Neural progenitor cell (in vitro differentiated cells): Measurements from ENCODE around the gene LRRC49. TPM values are rescaled to one million over a fixed set of nuclear protein-coding genes. Genes with fewer than 3 reads are reported as not detected.

Experiments
- DNase-seq: peaks from one replicate; pipeline ENCODE4 v3.0.0-alpha.2; 2016; ENCODE audit warnings: low spot score
- H2AFZ ChIP-seq: fragments of 200-600 bp; sonication (generic); replicated peaks from 2 replicates; pipeline ENCODE4 v1.6.1; 2016; ENCODE audit warnings: antibody characterized with exemption
- H3F3A ChIP-seq: fragments of 200-600 bp; sonication (generic); 2 replicates; pipeline ENCODE4 v1.6.1; 2016; ENCODE audit warnings: antibody characterized with exemption, low read depth
- H3K27ac ChIP-seq: fragments of 200-600 bp; sonication (generic); 2 replicates; pipeline ENCODE4 v1.5.1; 2016; ENCODE audit warnings: mild to moderate bottlenecking
- H3K27me3 ChIP-seq: fragments of 200-600 bp; sonication (generic); 2 replicates; pipeline ENCODE4 v1.6.1; 2016; ENCODE audit warnings: mild to moderate bottlenecking, moderate library complexity
- H3K36me3 ChIP-seq: fragments of 200-600 bp; sonication (generic); 2 replicates; pipeline ENCODE4 v1.5.1; 2016
- H3K4me1 ChIP-seq: fragments of 200-600 bp; sonication (generic); 2 replicates; pipeline ENCODE4 v1.6.1; 2016; ENCODE audit warnings: mixed run types
- H3K4me2 ChIP-seq: fragments of 200-600 bp; sonication (generic); 2 replicates; pipeline ENCODE4 v1.6.1; 2016
- H3K4me3 ChIP-seq: fragments of 200-600 bp; sonication (generic); 2 replicates; pipeline ENCODE4 v1.5.1; 2016
- H3K79me2 ChIP-seq: fragments of 200-600 bp; sonication (generic); 2 replicates; pipeline ENCODE4 v1.6.1; 2016; ENCODE audit warnings: low read depth
- H3K9ac ChIP-seq: fragments of 200-600 bp; sonication (generic); 2 replicates; pipeline ENCODE4 v1.6.1; 2016
- H3K9me3 ChIP-seq: fragments of 200-600 bp; sonication (generic); 2 replicates; pipeline ENCODE4 v1.5.1; 2016; ENCODE audit warnings: low read depth
- H4K20me1 ChIP-seq: fragments of 200-600 bp; sonication (generic); 2 replicates; pipeline ENCODE4 v1.6.1; 2016; ENCODE audit warnings: low read depth
- H3K27ac Mint-ChIP-seq: 3 replicates; pipeline ENCODE4 v1.8.0; 2021; ENCODE audit warnings: mixed read lengths
- H3K27me3 Mint-ChIP-seq: 2 replicates; pipeline ENCODE4 v1.8.0; 2022; ENCODE audit warnings: low read depth, mild to moderate bottlenecking, inconsistent platforms, moderate library complexity, mixed read lengths; ENCODE audit not compliant: insufficient read depth
- H3K36me3 Mint-ChIP-seq: 3 replicates; pipeline ENCODE4 v1.8.0; 2021; ENCODE audit warnings: mixed read lengths
- H3K4me1 Mint-ChIP-seq: 3 replicates; pipeline ENCODE4 v1.8.0; 2021; ENCODE audit warnings: mixed read lengths
- H3K4me3 Mint-ChIP-seq: 3 replicates; pipeline ENCODE4 v1.8.0; 2021; ENCODE audit warnings: mild to moderate bottlenecking, moderate library complexity, mixed read lengths
- H3K9me3 Mint-ChIP-seq: 3 replicates; pipeline ENCODE4 v1.8.0; 2020; ENCODE audit warnings: mixed read lengths
- EZH2 ChIP-seq: fragments of 200-600 bp; sonication (generic); IDR thresholded peaks from 2 replicates; pipeline ENCODE4 v1.6.1; 2017; ENCODE audit warnings: antibody characterized with exemption, mild to moderate bottlenecking, moderate library complexity
- EZH2phosphoT487 ChIP-seq: fragments of 200-600 bp; sonication (generic); IDR thresholded peaks from 2 replicates; pipeline ENCODE4 v1.6.1; 2017; ENCODE audit warnings: antibody characterized with exemption
- total RNA-seq: library from RNA; depleted of rRNA; stranded (reverse); fragments of >200 nt; gene quantifications from 2 replicates; pipeline ENCODE4 v1.2.3, GENCODE V29; 2015; ENCODE audit warnings: low replicate concordance
- TF ChIP-seq, protein P1 (sequence below): fragments of 200-600 bp; sonication (generic); IDR thresholded peaks from 2 replicates; pipeline ENCODE4 v1.5.1; 2017; ENCODE audit warnings: antibody characterized with exemption, mild to moderate bottlenecking

The LRRC49 gene
- total RNA-seq, 1 donor from 2014 or later = 62.4 TPM

DNA sequence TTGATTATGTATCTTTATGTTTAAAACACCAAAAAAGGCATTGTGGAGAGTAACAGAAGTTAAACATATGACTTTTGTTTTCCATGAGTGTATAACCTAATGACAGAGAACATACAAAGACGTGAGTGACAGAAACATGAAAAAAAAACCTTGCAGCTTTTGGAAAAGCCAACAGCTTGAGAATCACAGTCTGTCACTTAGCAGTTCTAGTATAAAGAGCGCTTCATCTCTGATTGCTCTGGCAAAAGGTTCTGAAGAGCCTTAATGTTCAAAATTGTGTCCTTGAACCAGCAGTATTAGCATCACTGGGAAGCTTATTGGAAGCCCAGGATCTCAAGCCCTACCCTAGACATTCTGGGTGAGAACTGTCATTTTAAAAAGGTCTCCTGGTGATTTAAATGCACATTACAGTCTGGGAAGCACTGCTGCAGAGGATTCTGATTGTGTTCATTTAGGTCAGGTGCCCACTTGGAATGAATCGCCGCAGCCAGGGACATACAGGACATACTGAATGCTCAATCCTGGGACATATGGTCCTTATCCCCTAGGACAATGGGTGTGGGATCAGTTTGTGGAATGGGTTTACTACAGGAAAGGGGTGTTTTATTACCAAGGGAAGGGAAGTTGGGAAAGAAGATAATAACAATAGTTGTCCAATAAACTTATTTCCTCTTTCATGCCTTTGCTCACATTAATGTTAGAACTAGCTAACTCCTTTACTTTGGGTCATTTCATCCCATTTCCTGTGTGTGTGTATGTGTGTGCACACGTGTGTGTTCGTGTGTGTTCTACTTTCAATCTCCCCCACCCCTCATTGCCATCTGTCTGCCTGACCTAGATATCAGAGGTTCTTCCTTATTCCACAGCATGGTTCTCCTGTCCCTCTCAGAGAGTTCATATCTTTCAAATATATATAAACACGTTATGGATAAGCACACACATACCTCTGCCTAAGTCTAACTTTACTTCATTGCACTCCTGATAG is 55.0 kb downstream of the LRRC49 start:
- H3K9me3 Mint-ChIP-seq = peaks cover 13% of the 10 kb centered on the region
- TF ChIP-seq EZH2phosphoT487 = no peak
- TF ChIP-seq, protein P1, sequence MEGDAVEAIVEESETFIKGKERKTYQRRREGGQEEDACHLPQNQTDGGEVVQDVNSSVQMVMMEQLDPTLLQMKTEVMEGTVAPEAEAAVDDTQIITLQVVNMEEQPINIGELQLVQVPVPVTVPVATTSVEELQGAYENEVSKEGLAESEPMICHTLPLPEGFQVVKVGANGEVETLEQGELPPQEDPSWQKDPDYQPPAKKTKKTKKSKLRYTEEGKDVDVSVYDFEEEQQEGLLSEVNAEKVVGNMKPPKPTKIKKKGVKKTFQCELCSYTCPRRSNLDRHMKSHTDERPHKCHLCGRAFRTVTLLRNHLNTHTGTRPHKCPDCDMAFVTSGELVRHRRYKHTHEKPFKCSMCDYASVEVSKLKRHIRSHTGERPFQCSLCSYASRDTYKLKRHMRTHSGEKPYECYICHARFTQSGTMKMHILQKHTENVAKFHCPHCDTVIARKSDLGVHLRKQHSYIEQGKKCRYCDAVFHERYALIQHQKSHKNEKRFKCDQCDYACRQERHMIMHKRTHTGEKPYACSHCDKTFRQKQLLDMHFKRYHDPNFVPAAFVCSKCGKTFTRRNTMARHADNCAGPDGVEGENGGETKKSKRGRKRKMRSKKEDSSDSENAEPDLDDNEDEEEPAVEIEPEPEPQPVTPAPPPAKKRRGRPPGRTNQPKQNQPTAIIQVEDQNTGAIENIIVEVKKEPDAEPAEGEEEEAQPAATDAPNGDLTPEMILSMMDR = no peak
- no peak for TF ChIP-seq EZH2
- Histone ChIP-seq H3K27ac (no peak overlapping the region), H3K27me3 (no peaks in the 10 kb centered on the region), H3K4me2 (no peak overlapping the region), H3K4me3 (no peak overlapping the region), H3K4me1 (no peaks in the 10 kb centered on the region), H3F3A (no peaks in the 10 kb centered on the region), H2AFZ (no peak overlapping the region), H4K20me1 (no peaks in the 10 kb centered on the region), H3K9ac (no peak overlapping the region), H3K9me3 (no peaks in the 10 kb centered on the region), H3K36me3 (no peaks in the 10 kb centered on the region), H3K79me2 (no peaks in the 10 kb centered on the region)
- no peaks in the 10 kb centered on the region for H3K27me3 Mint-ChIP-seq
- H3K4me1 Mint-ChIP-seq = no peaks in the 10 kb centered on the region
- peaks cover 5% of the 10 kb centered on the region for H3K36me3 Mint-ChIP-seq
- no peak overlapping the region for H3K27ac Mint-ChIP-seq
- no peak overlapping the region for H3K4me3 Mint-ChIP-seq
- no peak for DNase-seq

DNA sequence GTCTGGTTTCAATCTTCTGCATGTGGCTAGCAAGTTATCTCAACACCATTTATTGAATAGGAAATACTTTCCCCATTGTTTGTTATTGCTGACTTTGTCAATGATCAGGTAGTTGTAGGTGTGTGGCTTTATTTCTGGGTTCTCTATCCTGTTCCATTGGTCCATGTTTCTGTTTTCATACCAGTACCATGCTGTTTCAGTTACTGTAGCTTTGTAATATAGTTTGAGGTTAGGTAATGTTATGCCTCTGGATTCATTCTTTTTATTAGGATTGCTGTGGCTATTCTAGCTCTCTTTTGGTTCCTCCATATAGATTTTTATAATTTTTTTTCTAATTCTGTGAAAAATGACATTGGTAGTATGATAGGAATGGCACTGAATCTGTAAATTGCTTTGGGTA is 58.3 kb downstream of the LRRC49 start:
- Histone ChIP-seq H3K79me2 (no peaks in the 10 kb centered on the region), H3K4me1 (no peaks in the 10 kb centered on the region), H3K4me2 (no peak overlapping the region), H3K27ac (no peak overlapping the region), H4K20me1 (no peaks in the 10 kb centered on the region), H3K36me3 (no peaks in the 10 kb centered on the region), H3F3A (no peaks in the 10 kb centered on the region), H3K9ac (no peak overlapping the region), H2AFZ (no peak overlapping the region), H3K4me3 (no peak overlapping the region), H3K9me3 (no peaks in the 10 kb centered on the region), H3K27me3 (no peaks in the 10 kb centered on the region)
- DNase-seq = no peak
- Mint-ChIP-seq H3K36me3 (peaks cover 5% of the 10 kb centered on the region), H3K4me1 (no peaks in the 10 kb centered on the region), H3K27ac (no peak overlapping the region), H3K27me3 (no peaks in the 10 kb centered on the region), H3K9me3 (peaks cover 13% of the 10 kb centered on the region), H3K4me3 (no peak overlapping the region)
- TF ChIP-seq EZH2phosphoT487 (no peak), EZH2 (no peak)
- TF ChIP-seq, protein P1 = no peak

DNA sequence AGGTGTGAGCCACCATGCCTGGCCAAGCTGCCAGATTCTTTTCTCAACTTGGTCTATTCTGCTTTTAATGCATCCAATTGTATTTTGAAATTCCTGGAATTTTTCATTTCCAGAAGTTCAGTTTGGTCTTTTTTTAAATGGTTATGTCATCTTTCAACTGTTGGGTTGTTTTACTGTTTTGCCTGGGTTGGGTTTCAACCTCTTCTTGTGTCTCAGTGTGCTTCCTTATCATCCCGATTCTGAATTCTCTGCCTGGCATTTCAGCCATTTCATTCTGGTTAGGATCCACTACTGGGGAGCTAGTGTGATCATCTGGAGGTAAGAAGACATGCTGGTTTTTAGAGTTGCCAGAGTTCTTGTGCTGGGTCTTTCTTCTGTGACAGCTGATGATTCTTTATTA is 61.5 kb downstream of the LRRC49 start:
- Mint-ChIP-seq H3K4me3 (no peak overlapping the region), H3K4me1 (no peaks in the 10 kb centered on the region)

More for the DNA sequence above, 61.5 kb downstream of the LRRC49 start:
- H3K4me2 ChIP-seq = no peak overlapping the region
- Mint-ChIP-seq H3K9me3 (peaks cover 13% of the 10 kb centered on the region), H3K27ac (no peak overlapping the region), H3K27me3 (no peaks in the 10 kb centered on the region), H3K36me3 (peaks cover 5% of the 10 kb centered on the region)
- H3K79me2 ChIP-seq = no peaks in the 10 kb centered on the region
- no peaks in the 10 kb centered on the region for H3K9me3 ChIP-seq
- no peak overlapping the region for H3K27ac ChIP-seq
- H3K27me3 ChIP-seq = no peaks in the 10 kb centered on the region
- TF ChIP-seq EZH2 (no peak), EZH2phosphoT487 (no peak)
- TF ChIP-seq, protein P1 = no peak
- no peaks in the 10 kb centered on the region for H3K4me1 ChIP-seq
- H3F3A ChIP-seq = no peaks in the 10 kb centered on the region
- no peaks in the 10 kb centered on the region for H4K20me1 ChIP-seq
- H3K9ac ChIP-seq = no peak overlapping the region
- no peak overlapping the region for H3K4me3 ChIP-seq
- DNase-seq = no peak
- no peaks in the 10 kb centered on the region for H3K36me3 ChIP-seq
- H2AFZ ChIP-seq = no peak overlapping the region
